ENCODE data around the gene WFIKKN2.

Gene WFIKKN2, protein sequence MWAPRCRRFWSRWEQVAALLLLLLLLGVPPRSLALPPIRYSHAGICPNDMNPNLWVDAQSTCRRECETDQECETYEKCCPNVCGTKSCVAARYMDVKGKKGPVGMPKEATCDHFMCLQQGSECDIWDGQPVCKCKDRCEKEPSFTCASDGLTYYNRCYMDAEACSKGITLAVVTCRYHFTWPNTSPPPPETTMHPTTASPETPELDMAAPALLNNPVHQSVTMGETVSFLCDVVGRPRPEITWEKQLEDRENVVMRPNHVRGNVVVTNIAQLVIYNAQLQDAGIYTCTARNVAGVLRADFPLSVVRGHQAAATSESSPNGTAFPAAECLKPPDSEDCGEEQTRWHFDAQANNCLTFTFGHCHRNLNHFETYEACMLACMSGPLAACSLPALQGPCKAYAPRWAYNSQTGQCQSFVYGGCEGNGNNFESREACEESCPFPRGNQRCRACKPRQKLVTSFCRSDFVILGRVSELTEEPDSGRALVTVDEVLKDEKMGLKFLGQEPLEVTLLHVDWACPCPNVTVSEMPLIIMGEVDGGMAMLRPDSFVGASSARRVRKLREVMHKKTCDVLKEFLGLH

DNA sequence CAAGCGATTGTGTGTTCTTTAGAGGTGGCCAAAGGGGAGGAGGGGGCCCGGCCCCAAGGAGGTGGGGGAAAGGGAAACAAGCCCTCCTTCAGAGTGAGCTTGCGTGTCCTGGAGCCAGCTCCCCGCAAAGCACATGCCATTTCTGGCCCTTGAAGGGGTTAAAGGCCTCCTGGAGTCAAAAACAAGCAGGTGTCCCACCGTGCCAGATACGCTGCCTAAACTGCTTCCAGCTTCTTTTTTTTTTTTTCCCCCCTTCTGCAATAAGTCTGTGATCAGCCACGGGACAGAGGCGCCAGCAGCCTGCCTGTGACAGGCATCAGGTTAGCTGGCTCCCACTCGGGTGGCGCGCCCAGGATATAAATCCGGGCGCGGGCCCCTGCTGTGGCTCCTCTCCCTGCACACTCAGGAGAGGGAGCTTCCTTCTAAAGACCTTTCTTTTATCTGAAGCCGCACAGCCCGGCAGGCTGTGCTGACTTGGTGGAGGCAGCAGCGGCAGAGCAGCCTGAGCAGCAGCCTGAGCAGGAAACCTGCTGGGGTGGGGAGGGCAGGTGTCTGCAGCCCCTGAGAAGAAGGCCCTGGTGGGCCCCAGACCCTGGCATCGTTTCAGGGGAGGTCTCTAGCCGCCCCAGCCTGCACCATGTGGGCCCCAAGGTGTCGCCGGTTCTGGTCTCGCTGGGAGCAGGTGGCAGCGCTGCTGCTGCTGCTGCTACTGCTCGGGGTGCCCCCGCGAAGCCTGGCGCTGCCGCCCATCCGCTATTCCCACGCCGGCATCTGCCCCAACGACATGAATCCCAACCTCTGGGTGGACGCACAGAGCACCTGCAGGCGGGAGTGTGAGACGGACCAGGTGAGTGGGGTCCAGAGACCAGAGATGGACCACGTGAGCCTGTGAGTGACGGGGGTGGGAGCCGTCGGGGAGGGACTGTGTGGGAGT lies at the start of gene WFIKKN2:
Gene WFIKKN2 (plus strand): TSS at position 286 of the 934 bp plus-strand sequence. CDS start 352 bp downstream, at position 638.
- TF ChIP-seq CTBP1 (IDR thresholded peaks at IDR 0.05; ENCODE audit: borderline replicate concordance) (no peak), BHLHE40 (IDR thresholded peaks at IDR 0.05; ENCODE audit: borderline replicate concordance) (no peak), L3MBTL2 (conservative IDR thresholded peaks at IDR 0.05) (no peak; the same call in 1 of the 2 replicates), SP1 (IDR thresholded peaks at IDR 0.05) (no peak), ELF4 (IDR thresholded peaks at IDR 0.05) (no peak), TARDBP (IDR thresholded peaks at IDR 0.05) (no peak), FOXM1 (IDR thresholded peaks at IDR 0.05; ENCODE audit: borderline replicate concordance) (no peak), HDGF (IDR thresholded peaks at IDR 0.05; ENCODE audit: borderline replicate concordance) (no peak), ZNF384 (IDR thresholded peaks at IDR 0.05) (no peak)
- TF ChIP-seq, protein P1, sequence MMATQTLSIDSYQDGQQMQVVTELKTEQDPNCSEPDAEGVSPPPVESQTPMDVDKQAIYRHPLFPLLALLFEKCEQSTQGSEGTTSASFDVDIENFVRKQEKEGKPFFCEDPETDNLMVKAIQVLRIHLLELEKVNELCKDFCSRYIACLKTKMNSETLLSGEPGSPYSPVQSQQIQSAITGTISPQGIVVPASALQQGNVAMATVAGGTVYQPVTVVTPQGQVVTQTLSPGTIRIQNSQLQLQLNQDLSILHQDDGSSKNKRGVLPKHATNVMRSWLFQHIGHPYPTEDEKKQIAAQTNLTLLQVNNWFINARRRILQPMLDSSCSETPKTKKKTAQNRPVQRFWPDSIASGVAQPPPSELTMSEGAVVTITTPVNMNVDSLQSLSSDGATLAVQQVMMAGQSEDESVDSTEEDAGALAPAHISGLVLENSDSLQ (IDR thresholded peaks at IDR 0.05): no peak
- ChIA-PET CTCF (interaction anchor here (1.2 kb wide), 1 partner anchor 18 kb away, joined by 7 read pairs; no protein-coding TSS in a partner anchor), POLR2A (no interaction called here)
- DNase-seq (ENCODE audit: extremely low spot score): no peak

DNA sequence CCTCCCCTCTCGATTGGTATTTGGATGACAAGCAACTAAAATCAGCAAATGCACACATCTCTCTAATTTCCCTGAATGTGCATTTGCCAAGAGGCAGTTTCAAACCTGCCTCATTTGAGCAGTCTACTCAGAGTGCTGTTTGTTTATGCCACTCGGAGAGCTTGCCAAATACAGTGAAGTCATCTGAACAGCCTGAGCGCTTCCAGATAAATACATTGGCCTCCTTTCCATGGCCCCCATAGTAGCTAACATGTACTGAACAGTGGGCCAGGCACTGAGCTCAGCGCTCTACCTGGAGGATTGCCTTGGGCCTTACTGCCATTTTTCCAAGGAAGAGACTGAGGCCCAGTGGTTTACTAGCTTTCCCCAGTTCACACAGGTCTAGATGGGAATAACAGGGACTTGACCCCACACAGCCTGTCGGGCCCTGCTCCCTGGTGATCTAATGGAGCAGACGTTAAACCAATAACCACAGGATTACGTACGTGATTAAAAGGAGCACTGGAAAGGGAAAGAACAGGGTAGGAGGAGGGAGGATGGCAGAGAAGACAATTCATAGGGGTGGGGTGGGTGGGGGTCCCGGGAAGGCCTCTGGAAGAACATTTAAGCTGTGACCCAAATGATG lies 49.3 kb upstream of the WFIKKN2 start:
- POLR2A ChIA-PET: no interaction called here
- TF ChIP-seq FOXK2 (IDR thresholded peaks at IDR 0.05) (no peak), BHLHE40 (IDR thresholded peaks at IDR 0.05; ENCODE audit: borderline replicate concordance) (no peak), ARNT (IDR thresholded peaks at IDR 0.05) (no peak), SUZ12 (IDR thresholded peaks at IDR 0.05) (no peak), ELF4 (IDR thresholded peaks at IDR 0.05) (no peak), FOXM1 (IDR thresholded peaks at IDR 0.05; ENCODE audit: borderline replicate concordance) (no peak), NFRKB (IDR thresholded peaks at IDR 0.05) (no peak), ZNF384 (IDR thresholded peaks at IDR 0.05) (no peak), HDGF (IDR thresholded peaks at IDR 0.05; ENCODE audit: borderline replicate concordance) (no peak), CTBP1 (IDR thresholded peaks at IDR 0.05; ENCODE audit: borderline replicate concordance) (no peak), L3MBTL2 (conservative IDR thresholded peaks at IDR 0.05) (no peak), TARDBP (IDR thresholded peaks at IDR 0.05) (no peak), FOXA1 (IDR thresholded peaks at IDR 0.05) (no peak), SP1 (IDR thresholded peaks at IDR 0.05) (no peak), LEF1 (IDR thresholded peaks at IDR 0.05; ENCODE audit: borderline replicate concordance) (no peak)
- TF ChIP-seq, protein P1 (IDR thresholded peaks at IDR 0.05): no peak
- no peak for DNase-seq (ENCODE audit: extremely low spot score)
- CTCF ChIA-PET: interaction anchor here (0.7 to 1.1 kb wide), 4 partner anchors 52 to 586 kb away, joined by 3 to 4 read pairs (median 3); no protein-coding TSS in a partner anchor

DNA sequence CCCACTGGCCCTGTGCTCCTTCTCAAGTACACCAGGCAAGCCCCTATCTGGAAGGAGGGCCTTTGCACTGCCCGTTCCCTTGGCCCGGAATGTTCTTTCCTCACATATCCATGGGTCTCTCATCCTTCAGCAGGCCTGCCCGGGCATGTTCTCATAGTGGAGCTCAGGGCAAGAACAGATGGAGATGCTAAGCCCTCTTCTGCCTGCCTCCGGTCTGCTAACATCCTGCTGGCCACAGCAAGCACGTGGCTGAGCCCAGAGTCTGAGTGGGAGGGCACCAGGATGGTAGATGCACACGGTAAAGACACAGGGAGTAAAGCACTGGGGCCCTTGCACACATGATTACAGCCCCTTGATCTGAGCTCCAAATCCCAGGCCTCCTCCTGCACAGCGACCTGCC lies 48.3 kb upstream of the WFIKKN2 start:
- CTCF ChIA-PET: interaction anchor here (1.0 to 1.1 kb wide), 2 partner anchors 55 to 72 kb away, joined by 4 read pairs; no protein-coding TSS in a partner anchor
- DNase-seq (ENCODE audit: extremely low spot score): no peak
- POLR2A ChIA-PET: interaction anchor here (1.0 to 1.1 kb wide), 2 partner anchors 68 to 79 kb away, joined by 3 read pairs; partner anchors contain the start of genes LUC7L3 and TOB1
- no peak for TF ChIP-seq ELF4 (IDR thresholded peaks at IDR 0.05)

DNA sequence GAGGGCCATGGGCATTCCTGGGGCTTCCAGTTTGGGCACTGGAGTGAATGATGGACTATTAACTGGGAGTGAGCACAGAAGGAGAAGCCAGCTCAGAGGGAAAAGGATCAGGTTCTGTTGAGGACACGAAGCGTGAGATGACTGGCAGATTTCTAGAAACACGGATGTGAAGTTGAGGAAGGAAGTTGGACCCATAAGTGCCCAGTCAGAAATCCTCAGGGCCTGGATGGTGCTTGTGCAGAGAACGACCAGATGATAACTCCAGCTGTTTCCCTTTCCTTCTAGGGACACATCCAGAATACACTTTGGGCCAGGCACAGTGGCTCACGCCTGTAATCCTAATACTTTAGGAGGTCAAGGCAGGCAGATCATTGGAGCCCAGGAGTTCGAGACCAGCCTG lies 44.8 kb upstream of the WFIKKN2 start:
- DNase-seq (ENCODE audit: extremely low spot score): no peak
- ChIA-PET CTCF (interaction anchor here (1.2 kb wide), 1 partner anchor 51 kb away, joined by 4 read pairs; no protein-coding TSS in a partner anchor), POLR2A (interaction anchor here (1.0 kb wide), 1 partner anchor 76 kb away, joined by 3 read pairs; the partner anchor contains the start of gene TOB1)
- TF ChIP-seq FOXK2 (IDR thresholded peaks at IDR 0.05): no peak
- no peak for TF ChIP-seq FOXA1 (IDR thresholded peaks at IDR 0.05)
- TF ChIP-seq SP1 (IDR thresholded peaks at IDR 0.05): no peak
- no peak for TF ChIP-seq SUZ12 (IDR thresholded peaks at IDR 0.05)
- no peak for TF ChIP-seq ELF4 (IDR thresholded peaks at IDR 0.05)
- TF ChIP-seq, protein P1 (IDR thresholded peaks at IDR 0.05): no peak
- no peak for TF ChIP-seq CTBP1 (IDR thresholded peaks at IDR 0.05; ENCODE audit: borderline replicate concordance)
- no peak for TF ChIP-seq FOXM1 (IDR thresholded peaks at IDR 0.05; ENCODE audit: borderline replicate concordance)
- TF ChIP-seq HDGF (IDR thresholded peaks at IDR 0.05; ENCODE audit: borderline replicate concordance): no peak
- no peak for TF ChIP-seq TARDBP (IDR thresholded peaks at IDR 0.05)

DNA sequence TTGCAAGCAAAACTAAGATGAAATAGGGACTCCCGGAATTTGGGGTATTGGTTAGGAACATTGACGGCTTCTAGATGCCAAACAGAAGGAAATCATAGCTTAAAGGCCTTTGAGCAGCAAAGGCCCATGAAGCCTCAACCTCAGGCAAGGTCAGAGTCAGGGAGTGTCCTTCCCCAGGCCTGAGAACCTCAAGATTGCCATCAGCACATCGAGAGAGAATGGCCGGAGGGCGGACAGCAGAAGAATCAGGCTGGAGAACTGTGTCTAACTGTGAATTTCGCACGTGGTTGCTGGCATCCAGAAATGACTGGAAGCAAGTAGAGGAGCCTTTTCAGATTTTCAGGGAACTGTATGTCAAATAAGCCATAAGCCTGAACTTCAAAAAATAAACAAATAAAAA lies 43.3 kb upstream of the WFIKKN2 start:
- ChIA-PET CTCF (no interaction called here), POLR2A (no interaction called here)
- DNase-seq (ENCODE audit: extremely low spot score): no peak
- TF ChIP-seq L3MBTL2 (conservative IDR thresholded peaks at IDR 0.05) (no peak), NFRKB (IDR thresholded peaks at IDR 0.05) (no peak), LEF1 (IDR thresholded peaks at IDR 0.05; ENCODE audit: borderline replicate concordance) (no peak), BHLHE40 (IDR thresholded peaks at IDR 0.05; ENCODE audit: borderline replicate concordance) (no peak), CTBP1 (IDR thresholded peaks at IDR 0.05; ENCODE audit: borderline replicate concordance) (no peak), ARNT (IDR thresholded peaks at IDR 0.05) (no peak), ELF4 (IDR thresholded peaks at IDR 0.05) (no peak), SUZ12 (IDR thresholded peaks at IDR 0.05) (no peak), ZNF384 (IDR thresholded peaks at IDR 0.05) (no peak), FOXM1 (IDR thresholded peaks at IDR 0.05; ENCODE audit: borderline replicate concordance) (no peak), TARDBP (IDR thresholded peaks at IDR 0.05) (no peak)

Measured in HEK293T (cell line).